Stimulated activated CD8-positive, alpha-beta memory T cell treated with anti-CD3 and anti-CD28 coated beads, Interleukin-12 subunit alpha, Interleukin-12 subunit beta, amount 100 ng/mL, for 1 hour (primary cell): Measurements from ENCODE around the gene SLCO4A1.
"Not testable (repeated sequence)": the region's sequence is repeated elsewhere in the genome, so short reads cannot be mapped to it uniquely, and the experiment has no call there.

ENCODE experiments used
- DNase-seq: peaks from one replicate; pipeline ENCODE4 v3.0.0-alpha.2; 2020; ENCODE audit warnings: low read depth

SLCO4A1 gene

GRCh38 chr20:62666736-62667529, 24.6 kb downstream of the SLCO4A1 start:
- DNase-seq, result no peak

GRCh38 chr20:62667530-62668440, 25.5 kb downstream of the SLCO4A1 start:
- no peak for DNase-seq

- peak; percentile 15 for DNase-seq
These were observed 26.2 kb downstream of the SLCO4A1 start for GRCh38 chr20:62668441-62669027.

- DNase-seq, result no peak
These were observed 26.9 kb downstream of the SLCO4A1 start for GRCh38 chr20:62669249-62669648.

- DNase-seq, result no peak
These were observed 27.9 kb downstream of the SLCO4A1 start for GRCh38 chr20:62670156-62670555.

- no peak for DNase-seq
These were observed 28.7 kb downstream of the SLCO4A1 start for GRCh38 chr20:62670998-62671397.

GRCh38 chr20:62671765-62672164, 29.5 kb downstream of the SLCO4A1 start:
- no peak for DNase-seq

GRCh38 chr20:62674370-62674769, 32.1 kb downstream of the SLCO4A1 start:
- no peak for DNase-seq

- DNase-seq, result no peak
These were observed 33.0 kb downstream of the SLCO4A1 start for GRCh38 chr20:62675156-62675876.

- DNase-seq, result no peak
These were observed 33.6 kb downstream of the SLCO4A1 start for GRCh38 chr20:62675877-62676260.

GRCh38 chr20:62676976-62677375, 34.7 kb downstream of the SLCO4A1 start:
- DNase-seq, result no peak

- DNase-seq, result no peak
These were observed 35.4 kb downstream of the SLCO4A1 start for GRCh38 chr20:62677678-62678077.

- no peak for DNase-seq
These were observed 36.2 kb downstream of the SLCO4A1 start for GRCh38 chr20:62678553-62678952.

- DNase-seq, result no peak
These were observed 37.8 kb downstream of the SLCO4A1 start for GRCh38 chr20:62679978-62680589.

- no peak for DNase-seq
These were observed 40.7 kb downstream of the SLCO4A1 start for GRCh38 chr20:62682912-62683517.

GRCh38 chr20:62683660-62684322, 41.5 kb downstream of the SLCO4A1 start:
- DNase-seq, result not testable (repeated sequence)

- DNase-seq, result no peak
These were observed 42.7 kb downstream of the SLCO4A1 start for GRCh38 chr20:62684981-62685380.

GRCh38 chr20:62685781-62686555, 43.7 kb downstream of the SLCO4A1 start:
- DNase-seq, result no peak
